ENCODE measurements around the gene RPS6KA2. TPM values are rescaled to one million over a fixed set of nuclear protein-coding genes. Genes with fewer than 3 reads are reported as not detected.

Gene RPS6KA2
- total and polyA plus RNA-seq, 2 donors (not counting 1 experiment from before 2014, with no cell fraction given) = 2.2 to 16.0 TPM

- intact Hi-C loops (cut with micrococcal nuclease) = loop anchor here (2.0 kb wide), 1 partner anchor 17 kb away; the partner anchor contains the start of gene MPC1
- TF ChIP-seq EZH2 (IDR thresholded peaks at IDR 0.05; ENCODE audit: borderline replicate concordance, insufficient read depth, low read depth, low read length, poor library complexity, severe bottlenecking) (no peak), CTCF (IDR thresholded peaks at IDR 0.05) (no peak)
- no peak for DNase-seq
- Histone ChIP-seq H3K9ac (ENCODE audit: low read length) (no peak overlapping the region), H3K4me1 (ENCODE audit: control insufficient read depth in 2 of 2, insufficient read depth in 2 of 2, low read length in 2 of 2) (no peaks in the 10 kb centered on the region), H3K9me3 (ENCODE audit: control extremely low read depth in 1 of 3, control insufficient read depth in 2 of 3, insufficient read depth in 1 of 3, low read length in 2 of 3) (peaks cover 0 to 7% (median 0%) of the 10 kb centered on the region in 3 donors), H3K79me2 (ENCODE audit: control insufficient read depth, insufficient read depth, low read length) (no peaks in the 10 kb centered on the region), H3K27me3 (replicated peaks in 1 of 4; ENCODE audit: control extremely low read depth in 1 of 4, control insufficient read depth in 3 of 4, insufficient read depth in 4 of 4, low read length in 3 of 4) (peaks cover 0 to 9% (median 0%) of the 10 kb centered on the region in 4 experiments), H3K4me3 (ENCODE audit: control extremely low read depth in 1 of 5, extremely low read depth in 1 of 5, insufficient read depth in 1 of 5, low read depth in 2 of 5, low read length in 4 of 5) (no peak overlapping the region), H2AFZ (ENCODE audit: insufficient read depth, low read depth, low read length, poor library complexity, severe bottlenecking) (no peak overlapping the region), H3K4me2 (replicated peaks; ENCODE audit: low read depth, low read length, poor library complexity, severe bottlenecking) (no peak overlapping the region), H3K36me3 (replicated peaks in 1 of 2; ENCODE audit: control extremely low read depth in 1 of 2, control insufficient read depth in 1 of 2, extremely low read depth in 1 of 2, insufficient read depth in 2 of 2, low read length in 1 of 2) (no peaks in the 10 kb centered on the region), H3K27ac (ENCODE audit: low read length in 2 of 2) (no peak overlapping the region), H4K20me1 (ENCODE audit: control insufficient read depth, insufficient read depth, low read length, poor library complexity, severe bottlenecking) (no peaks in the 10 kb centered on the region)
- H3K9me3 Mint-ChIP-seq (ENCODE audit: insufficient read depth) = no peaks in the 10 kb centered on the region
- ATAC-seq (ENCODE audit: low read depth) = no peak
- H3K4me1 Mint-ChIP-seq = no peaks in the 10 kb centered on the region
- ChIA-PET CTCF (interaction anchor here (0.8 to 11.7 kb wide), 39 partner anchors 8 to 515 kb away, joined by 3 to 266 read pairs (median 5); partner anchors contain the start of genes PRR18 and SFT2D1), POLR2A (interaction anchor here (1.5 kb wide), 1 partner anchor 86 kb away, joined by 4 read pairs; no protein-coding TSS in a partner anchor)
- peaks cover 12% of the 10 kb centered on the region for H3K27me3 Mint-ChIP-seq
- WGBS (ENCODE audit: insufficient coverage) = 86% methylated on average over 1 of the region's 2 CpGs
- H3K4me3 Mint-ChIP-seq = no peak overlapping the region
- H3K27ac Mint-ChIP-seq = no peak overlapping the region
These were observed 226.9 kb downstream of the RPS6KA2 start for GRCh38 chr6:166400181-166400580.

GRCh38 chr6:166398348-166398747 is 228.7 kb downstream of the RPS6KA2 start:
- Mint-ChIP-seq H3K4me3 (no peak overlapping the region), H3K9me3 (ENCODE audit: insufficient read depth) (no peaks in the 10 kb centered on the region), H3K4me1 (no peaks in the 10 kb centered on the region), H3K27ac (no peak overlapping the region), H3K27me3 (peaks cover 20% of the 10 kb centered on the region)
- Histone ChIP-seq H3K79me2 (ENCODE audit: control insufficient read depth, insufficient read depth, low read length) (no peaks in the 10 kb centered on the region), H3K4me1 (ENCODE audit: control insufficient read depth in 2 of 2, insufficient read depth in 2 of 2, low read length in 2 of 2) (no peaks in the 10 kb centered on the region), H3K9ac (ENCODE audit: low read length) (no peak overlapping the region), H3K36me3 (replicated peaks in 1 of 2; ENCODE audit: control extremely low read depth in 1 of 2, control insufficient read depth in 1 of 2, extremely low read depth in 1 of 2, insufficient read depth in 2 of 2, low read length in 1 of 2) (no peaks in the 10 kb centered on the region), H4K20me1 (ENCODE audit: control insufficient read depth, insufficient read depth, low read length, poor library complexity, severe bottlenecking) (no peaks in the 10 kb centered on the region), H3K4me2 (replicated peaks; ENCODE audit: low read depth, low read length, poor library complexity, severe bottlenecking) (no peak overlapping the region), H3K4me3 (ENCODE audit: control extremely low read depth in 1 of 5, extremely low read depth in 1 of 5, insufficient read depth in 1 of 5, low read depth in 2 of 5, low read length in 4 of 5) (no peak overlapping the region), H3K27ac (ENCODE audit: low read length in 2 of 2) (no peak overlapping the region), H3K9me3 (ENCODE audit: control extremely low read depth in 1 of 3, control insufficient read depth in 2 of 3, insufficient read depth in 1 of 3, low read length in 2 of 3) (peaks cover 0 to 7% (median 0%) of the 10 kb centered on the region in 3 donors), H3K27me3 (replicated peaks in 1 of 4; ENCODE audit: control extremely low read depth in 1 of 4, control insufficient read depth in 3 of 4, insufficient read depth in 4 of 4, low read length in 3 of 4) (peaks cover 0 to 9% (median 0%) of the 10 kb centered on the region in 4 experiments), H2AFZ (ENCODE audit: insufficient read depth, low read depth, low read length, poor library complexity, severe bottlenecking) (no peak overlapping the region)
- POLR2A ChIA-PET = interaction anchor here (0.6 kb wide), 1 partner anchor 566 kb away, joined by 5 read pairs; no protein-coding TSS in a partner anchor
- ATAC-seq (ENCODE audit: low read depth) (no peak), DNase-seq (no peak)
- no peak for TF ChIP-seq CTCF (IDR thresholded peaks at IDR 0.05)
- TF ChIP-seq EZH2 (IDR thresholded peaks at IDR 0.05; ENCODE audit: borderline replicate concordance, insufficient read depth, low read depth, low read length, poor library complexity, severe bottlenecking) = no peak
- intact Hi-C loops (cut with micrococcal nuclease) = no loop called here
- 100% methylated on average over 2 of the region's 3 CpGs for WGBS (ENCODE audit: insufficient coverage)
- CTCF ChIA-PET = interaction anchor here (1.0 to 11.7 kb wide), 11 partner anchors 9 to 128 kb away, joined by 3 to 266 read pairs (median 10); partner anchors contain the start of gene PRR18

Data from B cell (primary cell).